Ectodermal cell (in vitro differentiated cells): ENCODE measurements around the gene ZNF281.

ENCODE experiments used
- H3K27ac ChIP-seq: 2 replicates; pipeline ENCODE4 v1.7.0; 2013; ENCODE audit warnings: mild to moderate bottlenecking, low read depth, low read length; ENCODE audit not compliant: insufficient read depth, poor library complexity, severe bottlenecking
- H3K27me3 ChIP-seq: 2 replicates; pipeline ENCODE4 v1.7.0; 2013; ENCODE audit warnings: mild to moderate bottlenecking, low read length; ENCODE audit not compliant: insufficient read depth, control insufficient read depth, poor library complexity, severe bottlenecking
- H3K36me3 ChIP-seq: one replicate; pipeline ENCODE4 v1.7.0; 2013; ENCODE audit warnings: low read length; ENCODE audit not compliant: control insufficient read depth, insufficient read depth
- H3K4me1 ChIP-seq: one replicate; pipeline ENCODE4 v1.7.0; 2013; ENCODE audit warnings: low read length; ENCODE audit not compliant: control insufficient read depth, insufficient read depth
- H3K4me3 ChIP-seq: 2 replicates; pipeline ENCODE4 v1.7.0; 2013; ENCODE audit warnings: low read depth, low read length, control low read depth; ENCODE audit not compliant: insufficient read depth
- H3K9me3 ChIP-seq: 2 replicates; pipeline ENCODE4 v1.7.0; 2013; ENCODE audit warnings: mild to moderate bottlenecking, low read length, moderate library complexity; ENCODE audit not compliant: control insufficient read depth
- WGBS, 2 experiments: methylation state at CpG; one replicate each; pipeline ENCODE4 v1.1.7; 2013; ENCODE audit warnings: missing lambda C conversion rate in 2 of 2; 5-methylcytosine and 5-hydroxymethylcytosine counted together

Gene ZNF281

DNA sequence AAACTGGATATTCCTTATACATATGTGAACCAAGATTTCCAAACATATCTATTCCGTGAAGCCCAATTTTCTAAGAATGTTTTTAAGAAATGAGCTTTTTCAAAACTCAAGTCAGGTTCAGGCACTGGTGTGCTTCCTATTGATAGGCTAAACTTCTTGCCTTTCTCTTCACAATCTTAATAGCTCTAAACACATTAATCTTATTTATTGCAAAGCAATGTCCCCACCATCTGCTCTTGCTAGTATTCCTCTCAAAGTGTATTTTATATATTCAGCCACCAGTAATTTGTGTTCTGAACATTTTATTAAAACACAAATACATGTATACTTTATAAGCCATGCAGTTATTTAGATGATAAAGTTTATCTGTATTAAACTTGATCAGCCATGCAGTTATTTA, 11.5 kb downstream of the ZNF281 start:
- H3K9me3 ChIP-seq, result no peaks in the 10 kb centered on the region
- no peaks in the 10 kb centered on the region for H3K27me3 ChIP-seq
- no peaks in the 10 kb centered on the region for H3K4me1 ChIP-seq
- 96 to 100% methylated on average over 1 of the region's 1 CpG for WGBS, 2 experiments
- no peaks in the 10 kb centered on the region for H3K36me3 ChIP-seq
- no peak overlapping the region for H3K4me3 ChIP-seq
- H3K27ac ChIP-seq, result no peak overlapping the region

DNA sequence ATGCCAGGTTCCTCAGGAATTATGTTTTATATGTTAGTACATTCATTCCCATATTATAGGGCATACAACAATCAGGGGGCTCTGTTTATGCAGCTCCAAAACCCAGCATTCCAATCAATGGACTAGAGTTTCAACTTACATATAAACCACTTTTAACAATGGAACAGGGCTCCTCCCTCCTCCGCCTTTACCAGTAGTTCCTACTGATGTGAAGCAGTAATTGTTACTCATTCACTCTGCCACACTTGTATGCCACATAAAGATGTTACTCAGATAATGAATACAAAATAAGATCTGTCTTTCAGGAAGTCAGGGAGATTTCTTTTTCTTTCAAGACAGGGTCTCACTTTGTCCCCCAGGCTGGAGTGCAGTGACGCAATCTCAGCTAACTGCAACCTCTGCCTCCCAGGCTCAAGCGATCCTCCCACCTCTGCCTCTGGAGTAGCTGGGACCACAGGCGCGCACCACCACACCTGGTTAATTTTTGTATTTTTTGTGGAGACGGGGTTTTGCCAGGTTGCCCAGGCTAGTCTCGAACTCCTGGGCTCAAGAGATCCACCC, 17.1 kb downstream of the ZNF281 start:
- H3K9me3 ChIP-seq, result no peaks in the 10 kb centered on the region
- no peak overlapping the region for H3K27ac ChIP-seq
- WGBS, 2 experiments, result 92 to 94% methylated on average over 7 of the region's 7 CpGs
- no peaks in the 10 kb centered on the region for H3K36me3 ChIP-seq
- no peak overlapping the region for H3K4me3 ChIP-seq
- peaks cover 3% of the 10 kb centered on the region for H3K4me1 ChIP-seq
- H3K27me3 ChIP-seq, result no peaks in the 10 kb centered on the region

GRCh38 chr1:200391747-200392146, 18.1 kb downstream of the ZNF281 start:
- H3K27me3 ChIP-seq, result no peaks in the 10 kb centered on the region
- 52 to 62% methylated on average over 1 of the region's 1 CpG for WGBS, 2 experiments
- H3K4me3 ChIP-seq, result no peak overlapping the region
- peaks cover 3% of the 10 kb centered on the region for H3K4me1 ChIP-seq
- H3K9me3 ChIP-seq, result no peaks in the 10 kb centered on the region
- no peak overlapping the region for H3K27ac ChIP-seq
- H3K36me3 ChIP-seq, result no peaks in the 10 kb centered on the region

GRCh38 chr1:200388791-200389190, 21.0 kb downstream of the ZNF281 start:
- no peaks in the 10 kb centered on the region for H3K27me3 ChIP-seq
- no peaks in the 10 kb centered on the region for H3K9me3 ChIP-seq
- H3K4me1 ChIP-seq, result peaks cover 3% of the 10 kb centered on the region
- H3K36me3 ChIP-seq, result no peaks in the 10 kb centered on the region
- no peak overlapping the region for H3K4me3 ChIP-seq
- 39 to 44% methylated on average over 1 of the region's 1 CpG for WGBS, 2 experiments
- H3K27ac ChIP-seq, result peak overlapping the region; percentile 21

GRCh38 chr1:200386416-200386815, 23.4 kb downstream of the ZNF281 start:
- Histone ChIP-seq H3K36me3 (no peaks in the 10 kb centered on the region), H3K9me3 (no peaks in the 10 kb centered on the region), H3K4me1 (peaks cover 3% of the 10 kb centered on the region), H3K4me3 (no peak overlapping the region), H3K27ac (no peak overlapping the region), H3K27me3 (no peaks in the 10 kb centered on the region)
- WGBS, 2 experiments, result 92 to 93% methylated on average over 4 of the region's 4 CpGs

GRCh38 chr1:200384818-200385390, 24.9 kb downstream of the ZNF281 start:
- Histone ChIP-seq H3K27ac (no peak overlapping the region), H3K9me3 (no peaks in the 10 kb centered on the region), H3K27me3 (no peaks in the 10 kb centered on the region), H3K4me1 (peaks cover 3% of the 10 kb centered on the region), H3K36me3 (no peaks in the 10 kb centered on the region), H3K4me3 (no peak overlapping the region)
- WGBS, 2 experiments, result 96 to 98% methylated on average over 11 of the region's 11 CpGs

DNA sequence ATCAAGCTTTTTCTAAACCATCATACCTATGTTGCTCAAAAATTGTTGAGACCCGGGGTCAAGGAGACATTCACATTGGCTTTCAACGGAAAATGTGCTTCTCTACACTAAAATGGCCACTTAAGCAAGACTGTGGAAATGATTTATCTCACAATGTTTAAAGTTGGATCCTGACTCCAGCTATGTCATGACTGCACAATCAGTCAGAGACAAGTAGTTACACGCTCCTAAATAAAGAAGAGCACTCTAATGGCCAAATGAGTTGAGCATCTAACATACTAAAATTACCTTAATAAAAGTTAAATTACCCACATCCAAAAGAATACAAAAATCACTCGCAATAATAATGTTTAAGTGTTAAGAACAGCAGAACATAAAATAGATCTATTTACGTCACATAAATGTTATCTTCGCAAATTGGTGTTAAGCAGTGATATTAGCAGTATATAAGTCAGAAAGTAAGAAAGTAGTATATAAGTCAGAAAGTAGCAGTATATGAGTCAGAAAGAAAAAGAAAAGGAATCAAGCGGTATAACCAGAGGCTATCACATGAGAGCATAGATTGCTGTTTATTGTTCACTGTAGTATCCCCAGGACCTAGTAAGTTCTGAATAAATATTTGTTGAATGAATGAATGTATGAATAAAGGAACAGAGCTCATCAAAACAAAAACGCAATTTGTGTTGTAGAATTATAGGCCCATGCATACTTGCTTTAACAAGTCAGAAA, 28.4 kb downstream of the ZNF281 start:
- Histone ChIP-seq H3K27me3 (no peaks in the 10 kb centered on the region), H3K27ac (no peak overlapping the region), H3K4me3 (no peak overlapping the region), H3K9me3 (no peaks in the 10 kb centered on the region), H3K4me1 (no peaks in the 10 kb centered on the region), H3K36me3 (no peaks in the 10 kb centered on the region)
- 92 to 95% methylated on average over 7 to 8 of the region's 8 CpGs for WGBS, 2 experiments

- whole genome bisulfite sequencing, 2 experiments, result 95 to 100% methylated on average over 1 of the region's 1 CpG
- Histone ChIP-seq H3K27me3 (no peaks in the 10 kb centered on the region), H3K4me1 (no peaks in the 10 kb centered on the region), H3K4me3 (no peak overlapping the region), H3K36me3 (no peaks in the 10 kb centered on the region), H3K9me3 (no peaks in the 10 kb centered on the region), H3K27ac (no peak overlapping the region)
Observed at GRCh38 chr1:200380589-200381021, 29.2 kb downstream of the ZNF281 start.

DNA sequence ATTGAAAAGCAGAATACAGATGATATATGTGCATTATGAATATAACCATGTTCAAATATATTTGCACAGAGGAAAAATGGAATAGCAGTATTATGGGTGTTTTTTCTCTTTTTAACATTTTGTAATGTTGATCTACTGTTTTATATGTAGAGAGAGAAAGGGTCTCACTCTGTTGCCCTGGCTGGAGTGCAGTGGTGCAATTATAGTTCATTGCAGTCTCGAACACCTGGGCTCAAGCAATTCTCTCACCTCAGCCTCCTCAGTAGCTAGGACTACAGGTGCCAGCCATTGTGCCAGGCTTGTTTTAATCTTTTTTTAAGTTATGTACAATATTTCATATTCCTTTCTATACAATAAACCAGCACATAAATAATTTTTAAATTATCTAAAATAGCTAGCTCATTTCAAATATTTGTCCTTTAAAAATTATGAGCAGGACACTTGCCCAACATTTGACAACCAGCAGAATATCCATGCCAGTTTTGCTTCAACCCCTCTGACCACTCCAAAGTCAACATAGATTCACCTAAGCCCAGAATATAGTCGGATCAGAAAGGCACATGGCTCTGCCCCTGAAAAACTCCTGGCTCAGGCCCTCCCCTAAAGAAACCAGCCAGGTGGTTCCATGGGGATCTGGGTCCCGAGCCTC, 29.8 kb downstream of the ZNF281 start:
- H3K27me3 ChIP-seq, result no peaks in the 10 kb centered on the region
- H3K4me3 ChIP-seq, result no peak overlapping the region
- no peaks in the 10 kb centered on the region for H3K4me1 ChIP-seq
- WGBS, 2 experiments, result 92 to 95% methylated on average over 3 of the region's 3 CpGs
- H3K36me3 ChIP-seq, result no peaks in the 10 kb centered on the region
- H3K9me3 ChIP-seq, result no peaks in the 10 kb centered on the region
- H3K27ac ChIP-seq, result no peak overlapping the region

GRCh38 chr1:200379432-200379757, 30.4 kb downstream of the ZNF281 start:
- no peak overlapping the region for H3K4me3 ChIP-seq
- no peaks in the 10 kb centered on the region for H3K27me3 ChIP-seq
- no peak overlapping the region for H3K27ac ChIP-seq
- no peaks in the 10 kb centered on the region for H3K36me3 ChIP-seq
- H3K9me3 ChIP-seq, result no peaks in the 10 kb centered on the region
- 100% methylated on average over 1 of the region's 1 CpG for WGBS, 2 experiments
- no peaks in the 10 kb centered on the region for H3K4me1 ChIP-seq
